Skeletal muscle tissue (tissue), 4 donors: ENCODE data around the gene NSMF. TPM values are rescaled to one million over a fixed set of nuclear protein-coding genes. Genes with fewer than 3 reads are reported as not detected.

ENCODE experiments used
- H3K27ac ChIP-seq: one replicate; pipeline ENCODE4 v1.7.0; 2013; ENCODE audit warnings: mild to moderate bottlenecking, low read depth, low read length, inconsistent platforms
- H3K27me3 ChIP-seq, 3 donors: one replicate each; pipeline ENCODE4 v1.7.0; 2013; ENCODE audit warnings: low read length in 3 of 3; ENCODE audit not compliant: control insufficient read depth in 3 of 3, insufficient read depth in 3 of 3
- H3K36me3 ChIP-seq, 3 donors: one replicate each; pipeline ENCODE4 v1.7.0; 2013; ENCODE audit warnings: low read length in 3 of 3; ENCODE audit not compliant: control insufficient read depth in 3 of 3, insufficient read depth in 3 of 3
- H3K4me1 ChIP-seq, 3 donors: one replicate each; pipeline ENCODE4 v1.7.0; 2013; ENCODE audit warnings: low read length in 3 of 3, mild to moderate bottlenecking in 3 of 3; ENCODE audit not compliant: control insufficient read depth in 3 of 3, insufficient read depth in 3 of 3
- H3K4me3 ChIP-seq, 3 donors: one replicate each; pipeline ENCODE4 v1.7.0; 2013; ENCODE audit warnings: low read length in 3 of 3
- H3K9ac ChIP-seq, 3 donors: one replicate each; pipeline ENCODE4 v1.7.0; 2013; ENCODE audit warnings: low read length in 3 of 3, mild to moderate bottlenecking in 3 of 3, moderate library complexity in 2 of 3, low read depth in 1 of 3
- H3K9me3 ChIP-seq, 3 donors: one replicate each; pipeline ENCODE4 v1.7.0; 2013; ENCODE audit warnings: low read length in 3 of 3; ENCODE audit not compliant: control insufficient read depth in 3 of 3
- total RNA-seq: library from RNA; depleted of rRNA; stranded (reverse); fragments of >200 nt; gene quantifications from one replicate; pipeline ENCODE4 v1.2.3, GENCODE V29; 2014
- donor health status: Osteomylitis.

Gene NSMF
- total RNA-seq, 1 donor from 2014 or later: 4.2 TPM

DNA sequence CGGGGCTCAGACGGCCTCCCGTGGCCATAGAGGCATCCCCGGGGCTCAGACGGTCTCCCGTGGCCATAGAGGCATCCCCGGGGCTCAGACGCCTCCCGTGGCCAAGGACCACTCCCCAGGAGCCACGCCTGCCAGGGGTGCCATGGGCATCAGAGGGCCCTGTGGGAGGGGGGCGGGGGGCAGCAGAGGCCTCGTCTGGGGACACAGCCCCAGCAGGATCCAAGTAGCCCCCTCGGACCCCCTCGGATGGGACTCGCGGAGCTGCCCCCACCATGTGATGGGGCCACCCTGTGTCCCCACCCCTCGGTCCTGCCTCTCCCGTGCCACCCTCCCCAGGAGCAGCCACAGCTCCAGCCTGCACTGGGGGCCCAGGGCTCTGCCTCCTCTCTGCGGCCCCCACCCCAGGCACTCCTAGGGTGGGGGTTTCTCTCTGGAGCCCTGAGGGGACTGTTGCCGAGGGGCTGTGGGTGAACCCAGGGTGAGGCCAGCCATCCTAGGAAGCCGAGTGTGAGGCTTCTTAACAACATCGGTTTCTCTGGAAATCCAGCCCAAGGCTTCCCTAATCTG, 20.5 kb downstream of the NSMF start:
- H3K27ac ChIP-seq: no peak overlapping the region
- H3K9ac ChIP-seq: no peak overlapping the region
- H3K4me1 ChIP-seq: peaks cover 0 to 32% (median 10%) of the 10 kb centered on the region in 3 donors
- H3K36me3 ChIP-seq: no peaks in the 10 kb centered on the region
- H3K9me3 ChIP-seq: no peaks in the 10 kb centered on the region
- no peak overlapping the region for H3K4me3 ChIP-seq
- peaks cover 22 to 43% (median 34%) of the 10 kb centered on the region in 3 donors for H3K27me3 ChIP-seq

DNA sequence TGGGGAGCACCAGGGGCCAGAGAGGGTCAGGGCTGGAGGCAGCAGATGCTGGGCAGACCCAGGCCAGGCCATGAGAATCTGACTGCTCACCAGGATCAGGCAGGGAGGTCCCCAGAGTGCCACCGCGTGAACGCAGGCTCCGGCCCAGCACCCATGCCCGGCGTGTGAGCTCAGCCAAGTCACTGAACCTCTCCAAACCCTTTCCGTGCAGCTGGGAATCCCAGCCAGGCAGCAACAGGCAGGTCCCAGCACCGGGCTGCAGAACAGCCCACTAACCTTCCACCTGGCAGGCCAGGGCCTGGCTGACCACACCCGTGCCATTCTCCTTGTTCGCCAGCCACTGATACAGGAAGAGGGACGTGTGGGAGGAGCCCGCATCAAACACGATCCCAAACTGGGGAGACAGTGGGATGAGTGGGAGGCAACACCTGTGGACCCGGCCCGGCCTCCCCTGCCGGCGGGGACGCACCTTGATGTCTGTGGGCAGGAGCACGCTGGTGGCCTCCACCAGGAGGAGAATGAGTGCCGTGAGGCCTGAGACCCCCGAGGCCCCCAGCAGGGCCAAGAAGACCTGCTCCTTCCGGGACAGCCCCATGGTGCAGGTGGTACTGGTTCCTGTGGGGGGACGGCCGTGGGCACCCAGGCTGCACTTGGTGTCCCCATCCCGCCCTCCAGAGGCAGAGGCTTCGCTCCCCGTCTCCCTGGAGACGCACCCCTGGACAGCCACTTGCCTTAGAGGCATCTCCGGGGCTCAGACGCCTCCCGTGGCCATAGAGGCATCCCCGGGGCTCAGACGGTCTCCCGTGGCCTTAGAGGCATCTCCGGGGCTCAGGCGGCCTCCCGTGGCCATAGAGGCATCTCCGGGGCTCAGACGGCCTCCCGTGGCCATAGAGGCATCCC, 21.2 kb downstream of the NSMF start:
- no peak overlapping the region for H3K9ac ChIP-seq
- H3K27me3 ChIP-seq: peaks cover 22 to 43% (median 34%) of the 10 kb centered on the region in 3 donors
- H3K9me3 ChIP-seq: no peaks in the 10 kb centered on the region
- H3K27ac ChIP-seq: no peak overlapping the region
- H3K36me3 ChIP-seq: no peaks in the 10 kb centered on the region
- no peak overlapping the region for H3K4me3 ChIP-seq
- H3K4me1 ChIP-seq: peaks cover 0 to 32% (median 10%) of the 10 kb centered on the region in 3 donors

DNA sequence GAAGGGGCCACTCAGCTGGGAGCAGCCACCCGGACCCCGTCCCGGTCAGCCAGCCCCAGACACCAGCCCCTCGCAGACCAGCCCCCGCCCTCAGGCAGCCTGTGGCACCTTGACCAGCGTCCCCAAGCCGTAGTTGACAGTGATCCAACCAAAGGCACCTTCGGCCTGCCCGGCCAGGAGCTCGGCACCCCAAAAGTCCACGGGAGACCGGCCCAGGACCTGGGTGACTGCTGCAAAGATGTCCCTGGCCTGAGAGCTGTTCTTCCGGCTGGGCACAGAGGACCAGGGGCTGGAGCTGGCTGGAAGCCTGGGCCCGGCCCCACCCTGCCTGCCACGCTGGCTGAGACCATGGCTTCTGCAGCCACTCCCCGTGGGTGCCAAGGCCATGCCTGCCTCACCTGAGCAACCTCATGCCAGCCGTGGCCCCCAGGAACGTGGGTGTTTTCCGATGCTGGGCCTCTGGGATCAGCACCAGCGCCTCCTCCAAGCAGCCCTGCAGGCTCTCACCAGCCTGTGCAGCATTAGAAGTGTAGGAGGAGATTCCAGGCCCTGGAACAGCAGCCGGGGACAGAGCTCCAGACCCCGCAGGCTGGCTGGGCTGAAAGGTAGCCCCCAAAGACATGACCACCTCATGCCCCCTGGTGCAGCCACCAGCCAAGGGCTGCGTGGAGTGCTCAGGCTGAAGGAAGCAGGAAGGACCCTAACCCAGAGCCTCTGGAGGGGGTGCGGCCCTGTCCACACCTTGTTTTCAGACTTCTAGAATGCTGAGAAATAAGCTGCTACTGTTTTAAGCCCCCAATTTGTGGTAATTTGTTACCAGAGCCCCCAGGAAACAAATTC, 22.2 kb downstream of the NSMF start:
- Histone ChIP-seq H3K36me3 (no peaks in the 10 kb centered on the region), H3K4me1 (peaks cover 0 to 32% (median 10%) of the 10 kb centered on the region in 3 donors), H3K27me3 (peaks cover 22 to 40% (median 32%) of the 10 kb centered on the region in 3 donors), H3K27ac (no peak overlapping the region), H3K9ac (no peak overlapping the region), H3K9me3 (no peaks in the 10 kb centered on the region), H3K4me3 (no peak overlapping the region)

- H3K27ac ChIP-seq: no peak overlapping the region
- peak overlapping the region in 2 of 3 donors; percentile 14 to 25 for H3K9ac ChIP-seq
- H3K36me3 ChIP-seq: no peaks in the 10 kb centered on the region
- peaks cover 22 to 39% (median 32%) of the 10 kb centered on the region in 3 donors for H3K27me3 ChIP-seq
- no peak overlapping the region for H3K4me3 ChIP-seq
- peaks cover 0 to 32% (median 10%) of the 10 kb centered on the region in 3 donors for H3K4me1 ChIP-seq
- H3K9me3 ChIP-seq: no peaks in the 10 kb centered on the region
These were observed 23.0 kb downstream of the NSMF start for GRCh38 chr9:137435980-137436760.

- Histone ChIP-seq H3K9ac (peak overlapping the region in 2 of 3 donors; percentile 14 to 25), H3K36me3 (no peaks in the 10 kb centered on the region), H3K4me3 (no peak overlapping the region), H3K27me3 (peaks cover 22 to 46% (median 39%) of the 10 kb centered on the region in 3 donors), H3K4me1 (peaks cover 0 to 32% (median 10%) of the 10 kb centered on the region in 3 donors), H3K9me3 (no peaks in the 10 kb centered on the region), H3K27ac (no peak overlapping the region)
These were observed 23.7 kb downstream of the NSMF start for GRCh38 chr9:137435381-137435891.

- Histone ChIP-seq H3K27me3 (peaks cover 22 to 48% (median 39%) of the 10 kb centered on the region in 3 donors), H3K4me1 (peaks cover 0 to 37% (median 13%) of the 10 kb centered on the region in 3 donors), H3K9me3 (no peaks in the 10 kb centered on the region), H3K27ac (no peak overlapping the region), H3K9ac (no peak overlapping the region), H3K36me3 (no peaks in the 10 kb centered on the region), H3K4me3 (no peak overlapping the region)
These were observed 24.4 kb downstream of the NSMF start for GRCh38 chr9:137434498-137435380.

- Histone ChIP-seq H3K4me3 (no peak overlapping the region), H3K27me3 (peaks cover 15 to 41% (median 32%) of the 10 kb centered on the region in 3 donors)
These were observed 25.2 kb downstream of the NSMF start for GRCh38 chr9:137433916-137434431.

GRCh38 chr9:137433349-137433915, 25.7 kb downstream of the NSMF start:
- H3K9me3 ChIP-seq: no peaks in the 10 kb centered on the region
- no peak overlapping the region for H3K27ac ChIP-seq
- H3K4me1 ChIP-seq: peaks cover 0 to 31% (median 9%) of the 10 kb centered on the region in 3 donors
- no peak overlapping the region for H3K9ac ChIP-seq
- peaks cover 15 to 36% (median 31%) of the 10 kb centered on the region in 3 donors for H3K27me3 ChIP-seq
- H3K36me3 ChIP-seq: no peaks in the 10 kb centered on the region
- no peak overlapping the region for H3K4me3 ChIP-seq

More at GRCh38 chr9:137433916-137434431, 25.2 kb downstream of the NSMF start:
- H3K9ac ChIP-seq: no peak overlapping the region
- no peaks in the 10 kb centered on the region for H3K36me3 ChIP-seq
- peaks cover 0 to 31% (median 9%) of the 10 kb centered on the region in 3 donors for H3K4me1 ChIP-seq
- no peak overlapping the region for H3K27ac ChIP-seq
- H3K9me3 ChIP-seq: no peaks in the 10 kb centered on the region
